ENCODE measurements around the gene ONECUT1. TPM values are rescaled to one million over a fixed set of nuclear protein-coding genes. Genes with fewer than 3 reads are reported as not detected.

Gene ONECUT1
- total RNA-seq, 1 donor from 2014 or later, result not detected

DNA sequence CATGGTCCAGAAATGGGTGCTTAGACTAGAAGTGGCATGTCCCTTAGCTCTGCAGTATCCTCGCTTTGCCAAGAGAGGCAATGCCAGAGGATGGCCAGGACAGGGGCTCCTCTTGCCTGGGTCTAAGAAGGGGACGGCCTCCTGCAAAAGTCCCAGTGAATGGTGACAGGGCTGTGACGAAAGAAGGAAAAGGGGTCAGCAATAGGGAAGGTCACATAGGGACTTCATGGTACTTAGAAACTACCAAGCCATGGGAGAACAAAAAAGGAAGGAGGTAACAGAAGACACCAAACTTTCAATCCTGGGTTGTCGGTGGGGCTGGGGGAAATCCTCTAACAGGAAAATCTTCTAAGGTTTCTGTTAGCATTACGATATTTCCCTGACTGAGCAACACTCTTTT lies 74.7 kb downstream of the ONECUT1 start:
- Histone ChIP-seq H3K4me3 (no peak overlapping the region), H3K4me1 (no peaks in the 10 kb centered on the region), H3K36me3 (no peaks in the 10 kb centered on the region), H3K27me3 (ENCODE audit: low read depth) (no peaks in the 10 kb centered on the region), H3K27ac (replicated peaks) (no peak overlapping the region), H3K9me3 (replicated peaks) (no peaks in the 10 kb centered on the region)
- TF ChIP-seq, protein P1, sequence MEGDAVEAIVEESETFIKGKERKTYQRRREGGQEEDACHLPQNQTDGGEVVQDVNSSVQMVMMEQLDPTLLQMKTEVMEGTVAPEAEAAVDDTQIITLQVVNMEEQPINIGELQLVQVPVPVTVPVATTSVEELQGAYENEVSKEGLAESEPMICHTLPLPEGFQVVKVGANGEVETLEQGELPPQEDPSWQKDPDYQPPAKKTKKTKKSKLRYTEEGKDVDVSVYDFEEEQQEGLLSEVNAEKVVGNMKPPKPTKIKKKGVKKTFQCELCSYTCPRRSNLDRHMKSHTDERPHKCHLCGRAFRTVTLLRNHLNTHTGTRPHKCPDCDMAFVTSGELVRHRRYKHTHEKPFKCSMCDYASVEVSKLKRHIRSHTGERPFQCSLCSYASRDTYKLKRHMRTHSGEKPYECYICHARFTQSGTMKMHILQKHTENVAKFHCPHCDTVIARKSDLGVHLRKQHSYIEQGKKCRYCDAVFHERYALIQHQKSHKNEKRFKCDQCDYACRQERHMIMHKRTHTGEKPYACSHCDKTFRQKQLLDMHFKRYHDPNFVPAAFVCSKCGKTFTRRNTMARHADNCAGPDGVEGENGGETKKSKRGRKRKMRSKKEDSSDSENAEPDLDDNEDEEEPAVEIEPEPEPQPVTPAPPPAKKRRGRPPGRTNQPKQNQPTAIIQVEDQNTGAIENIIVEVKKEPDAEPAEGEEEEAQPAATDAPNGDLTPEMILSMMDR (IDR thresholded peaks at IDR 0.05; ENCODE audit: borderline replicate concordance), result no peak
- no peak for DNase-seq
- intact Hi-C loops (cut with micrococcal nuclease), result no loop called here

GRCh38 chr15:52714968-52715367 lies 75.2 kb downstream of the ONECUT1 start:
- intact Hi-C loops (cut with micrococcal nuclease), result no loop called here

DNA sequence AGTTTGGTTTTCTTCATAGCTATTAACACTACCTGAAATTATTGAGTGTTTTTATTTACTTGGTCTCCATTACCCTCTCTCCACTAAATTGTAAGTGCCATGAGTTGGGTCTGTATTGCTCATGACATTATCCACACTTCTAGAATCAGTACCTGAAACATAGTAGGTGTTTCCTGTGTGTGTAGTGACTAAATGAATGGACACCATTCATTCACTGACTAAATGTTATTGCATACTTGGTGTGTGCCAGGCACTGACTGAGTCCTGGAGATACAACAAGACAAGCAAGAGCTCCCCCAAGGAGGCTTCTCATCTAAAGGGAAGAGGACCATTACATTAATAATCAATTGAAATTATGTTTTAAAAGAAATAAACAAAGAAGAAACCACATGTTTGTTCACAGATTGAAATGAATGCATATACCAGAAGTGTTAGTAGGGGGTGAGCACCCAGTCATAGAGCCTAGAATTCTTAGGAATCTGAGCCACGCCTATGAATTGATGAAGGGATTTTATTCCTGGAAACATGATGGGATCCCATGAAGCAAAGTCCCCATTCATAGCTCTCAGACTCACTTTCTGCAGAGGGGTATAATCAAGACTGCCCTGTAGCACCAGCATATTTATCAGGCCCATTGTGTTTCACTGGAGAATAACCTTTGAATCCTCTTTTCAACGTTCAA lies 79.3 kb downstream of the ONECUT1 start:
- intact Hi-C loops (cut with micrococcal nuclease), result no loop called here
- Histone ChIP-seq H3K36me3 (no peaks in the 10 kb centered on the region), H3K27ac (replicated peaks) (no peak overlapping the region), H3K4me1 (no peaks in the 10 kb centered on the region), H3K4me3 (no peak overlapping the region), H3K9me3 (replicated peaks) (no peaks in the 10 kb centered on the region), H3K27me3 (ENCODE audit: low read depth) (no peaks in the 10 kb centered on the region)
- TF ChIP-seq, protein P1 (IDR thresholded peaks at IDR 0.05; ENCODE audit: borderline replicate concordance), result no peak
- no peak for DNase-seq

More at GRCh38 chr15:52714968-52715367, 75.2 kb downstream of the ONECUT1 start:
- no peak overlapping the region for H3K4me3 ChIP-seq
- H3K27me3 ChIP-seq (ENCODE audit: low read depth), result no peaks in the 10 kb centered on the region
- TF ChIP-seq, protein P1 (IDR thresholded peaks at IDR 0.05; ENCODE audit: borderline replicate concordance), result no peak
- no peak overlapping the region for H3K27ac ChIP-seq (replicated peaks)
- H3K36me3 ChIP-seq, result no peaks in the 10 kb centered on the region
- H3K4me1 ChIP-seq, result no peaks in the 10 kb centered on the region
- no peak for DNase-seq
- H3K9me3 ChIP-seq (replicated peaks), result no peaks in the 10 kb centered on the region

- no peaks in the 10 kb centered on the region for H3K4me1 ChIP-seq
- no peak for DNase-seq
- TF ChIP-seq, protein P1 (IDR thresholded peaks at IDR 0.05; ENCODE audit: borderline replicate concordance), result no peak
- H3K9me3 ChIP-seq (replicated peaks), result no peaks in the 10 kb centered on the region
- intact Hi-C loops (cut with micrococcal nuclease), result no loop called here
- H3K4me3 ChIP-seq, result no peak overlapping the region
- no peak overlapping the region for H3K27ac ChIP-seq (replicated peaks)
- no peaks in the 10 kb centered on the region for H3K27me3 ChIP-seq (ENCODE audit: low read depth)
- H3K36me3 ChIP-seq, result no peaks in the 10 kb centered on the region
Measured at GRCh38 chr15:52710050-52710707, 80.0 kb downstream of the ONECUT1 start.

DNA sequence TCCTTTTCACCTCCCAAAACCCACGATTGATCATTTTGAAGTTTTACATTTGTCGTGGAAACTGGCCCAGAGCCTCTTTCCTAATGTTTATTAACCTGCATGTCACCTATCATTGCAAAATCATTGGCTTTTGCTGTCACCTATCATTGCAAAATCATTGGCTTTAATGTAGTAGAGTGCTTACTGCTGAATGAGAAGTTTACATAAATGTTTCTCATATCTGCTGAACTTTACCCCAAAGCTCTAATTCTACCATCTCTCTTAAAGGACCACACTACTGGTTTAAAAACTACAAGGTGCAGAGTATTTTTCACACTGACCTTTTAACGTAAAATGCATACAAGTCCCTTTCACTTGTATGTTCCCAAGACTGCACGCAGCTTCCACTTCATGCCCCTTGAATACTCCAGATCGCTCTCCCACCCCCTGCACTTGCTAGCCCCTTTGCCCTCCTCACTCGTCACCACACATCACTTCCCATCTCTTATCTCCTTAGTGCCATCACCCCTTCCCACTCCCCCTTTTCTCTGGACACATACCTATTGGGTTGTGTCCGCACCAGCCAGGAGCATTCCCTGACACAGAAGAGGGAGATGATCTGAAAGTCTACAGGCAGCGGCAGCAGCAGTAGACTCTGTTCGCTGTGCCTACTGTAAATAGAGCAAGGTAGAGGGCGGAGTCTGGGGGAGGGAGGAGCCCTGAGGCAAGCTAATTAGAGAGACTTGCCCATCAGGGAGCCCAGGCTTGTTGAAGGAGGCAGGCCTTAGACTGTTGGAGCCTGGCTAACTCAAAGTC lies 80.8 kb downstream of the ONECUT1 start:
- no peak for DNase-seq
- no peaks in the 10 kb centered on the region for H3K9me3 ChIP-seq (replicated peaks)
- TF ChIP-seq, protein P1 (IDR thresholded peaks at IDR 0.05; ENCODE audit: borderline replicate concordance), result no peak
- H3K27me3 ChIP-seq (ENCODE audit: low read depth), result no peaks in the 10 kb centered on the region
- H3K4me1 ChIP-seq, result no peaks in the 10 kb centered on the region
- no peak overlapping the region for H3K27ac ChIP-seq (replicated peaks)
- intact Hi-C loops (cut with micrococcal nuclease), result no loop called here
- no peaks in the 10 kb centered on the region for H3K36me3 ChIP-seq
- H3K4me3 ChIP-seq, result no peak overlapping the region

Other genes starting within 250 kb of the ONECUT1 start
- gene ARPP19, start 221.3 kb downstream of the ONECUT1 start, total RNA-seq, result 162 TPM
- 21.8 TPM for gene ATOSA, start 110.9 kb downstream of the ONECUT1 start, total RNA-seq

All from left ventricle myocardium inferior (tissue), 1 donor.